Measurements from ENCODE around the gene GRIK1.

DNA sequence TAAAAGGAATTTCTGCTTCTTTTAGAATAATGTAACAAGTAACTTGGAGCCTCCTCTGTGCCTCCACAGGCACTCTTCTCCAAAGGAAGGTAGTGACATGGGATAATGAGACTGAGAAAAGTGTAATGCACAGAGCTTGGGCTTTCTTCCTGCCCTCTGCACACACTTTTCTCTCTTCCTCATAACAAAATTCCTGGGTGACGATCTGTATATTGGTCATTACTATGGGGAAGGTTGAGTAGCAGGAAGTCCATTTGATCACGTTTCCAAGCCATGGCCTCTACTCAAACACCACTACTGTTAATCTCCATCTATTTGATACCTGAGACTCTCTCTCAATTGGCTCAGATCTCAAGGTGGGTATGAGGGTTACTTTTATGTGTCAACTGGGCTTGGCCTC lies 113.9 kb downstream of the GRIK1 start:
- TF ChIP-seq, protein P1, sequence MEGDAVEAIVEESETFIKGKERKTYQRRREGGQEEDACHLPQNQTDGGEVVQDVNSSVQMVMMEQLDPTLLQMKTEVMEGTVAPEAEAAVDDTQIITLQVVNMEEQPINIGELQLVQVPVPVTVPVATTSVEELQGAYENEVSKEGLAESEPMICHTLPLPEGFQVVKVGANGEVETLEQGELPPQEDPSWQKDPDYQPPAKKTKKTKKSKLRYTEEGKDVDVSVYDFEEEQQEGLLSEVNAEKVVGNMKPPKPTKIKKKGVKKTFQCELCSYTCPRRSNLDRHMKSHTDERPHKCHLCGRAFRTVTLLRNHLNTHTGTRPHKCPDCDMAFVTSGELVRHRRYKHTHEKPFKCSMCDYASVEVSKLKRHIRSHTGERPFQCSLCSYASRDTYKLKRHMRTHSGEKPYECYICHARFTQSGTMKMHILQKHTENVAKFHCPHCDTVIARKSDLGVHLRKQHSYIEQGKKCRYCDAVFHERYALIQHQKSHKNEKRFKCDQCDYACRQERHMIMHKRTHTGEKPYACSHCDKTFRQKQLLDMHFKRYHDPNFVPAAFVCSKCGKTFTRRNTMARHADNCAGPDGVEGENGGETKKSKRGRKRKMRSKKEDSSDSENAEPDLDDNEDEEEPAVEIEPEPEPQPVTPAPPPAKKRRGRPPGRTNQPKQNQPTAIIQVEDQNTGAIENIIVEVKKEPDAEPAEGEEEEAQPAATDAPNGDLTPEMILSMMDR (optimal IDR thresholded peaks at IDR 0.05 in 1 of 3, IDR thresholded peaks at IDR 0.05 in 1 of 3, conservative IDR thresholded peaks at IDR 0.05 in 1 of 3; ENCODE audit: extremely low read depth in 1 of 3, insufficient read depth in 2 of 3, low read length in 3 of 3), result no peak
- no peak for TF ChIP-seq EZH2 (IDR thresholded peaks at IDR 0.05; ENCODE audit: low read length)

Measured in keratinocyte (primary cell).